Medulla oblongata (tissue), 1 donor: ENCODE results near the gene IL18R1.

ENCODE experiments used
- DNase-seq: peaks from one replicate; pipeline ENCODE4 v3.0.0-alpha.2; 2015; ENCODE audit errors: extremely low spot score

The IL18R1 gene

GRCh38 chr2:102433973-102434654, 78.5 kb downstream of the IL18R1 start:
- DNase-seq, result no peak

- no peak for DNase-seq
These were observed 79.2 kb downstream of the IL18R1 start for GRCh38 chr2:102434655-102435381.

- DNase-seq, result no peak
These were observed 80.1 kb downstream of the IL18R1 start for GRCh38 chr2:102435741-102436140.

- peak; percentile 21 for DNase-seq
These were observed 80.7 kb downstream of the IL18R1 start for GRCh38 chr2:102436323-102436722.

- DNase-seq, result no peak
These were observed 81.5 kb downstream of the IL18R1 start for GRCh38 chr2:102437122-102437521.

GRCh38 chr2:102438111-102438510, 82.5 kb downstream of the IL18R1 start:
- DNase-seq, result no peak

GRCh38 chr2:102438578-102438977, 83.0 kb downstream of the IL18R1 start:
- DNase-seq, result no peak

GRCh38 chr2:102439065-102439695, 83.6 kb downstream of the IL18R1 start:
- DNase-seq, result no peak

GRCh38 chr2:102442967-102443828, 87.6 kb downstream of the IL18R1 start:
- peak; percentile 40 for DNase-seq

- no peak for DNase-seq
These were observed 88.6 kb downstream of the IL18R1 start for GRCh38 chr2:102444233-102444632.

GRCh38 chr2:102446936-102447335, 91.3 kb downstream of the IL18R1 start:
- no peak for DNase-seq
